ENCODE data around the gene SLC25A1.

GRCh38 chr22:19176175-19176643 is 2.3 kb downstream of the SLC25A1 start:
- TF ChIP-seq POLR2AphosphoS5 (IDR thresholded peaks at IDR 0.05; ENCODE audit: low read depth, low read length), result no peak
- no peak for TF ChIP-seq POLR2A (IDR thresholded peaks at IDR 0.05; ENCODE audit: low read depth, low read length)

Data from GM12892 (cell line).